ENCODE measurements around the gene PTPN6. TPM values are rescaled to one million over a fixed set of nuclear protein-coding genes. Genes with fewer than 3 reads are reported as not detected.

The PTPN6 gene
- total RNA-seq, 1 donor from 2014 or later: 70.2 TPM

- no peak overlapping the region for H3K27ac Mint-ChIP-seq
- H3K36me3 Mint-ChIP-seq (ENCODE audit: insufficient read depth): peaks cover 9% of the 10 kb centered on the region
- TF ChIP-seq, protein P1, sequence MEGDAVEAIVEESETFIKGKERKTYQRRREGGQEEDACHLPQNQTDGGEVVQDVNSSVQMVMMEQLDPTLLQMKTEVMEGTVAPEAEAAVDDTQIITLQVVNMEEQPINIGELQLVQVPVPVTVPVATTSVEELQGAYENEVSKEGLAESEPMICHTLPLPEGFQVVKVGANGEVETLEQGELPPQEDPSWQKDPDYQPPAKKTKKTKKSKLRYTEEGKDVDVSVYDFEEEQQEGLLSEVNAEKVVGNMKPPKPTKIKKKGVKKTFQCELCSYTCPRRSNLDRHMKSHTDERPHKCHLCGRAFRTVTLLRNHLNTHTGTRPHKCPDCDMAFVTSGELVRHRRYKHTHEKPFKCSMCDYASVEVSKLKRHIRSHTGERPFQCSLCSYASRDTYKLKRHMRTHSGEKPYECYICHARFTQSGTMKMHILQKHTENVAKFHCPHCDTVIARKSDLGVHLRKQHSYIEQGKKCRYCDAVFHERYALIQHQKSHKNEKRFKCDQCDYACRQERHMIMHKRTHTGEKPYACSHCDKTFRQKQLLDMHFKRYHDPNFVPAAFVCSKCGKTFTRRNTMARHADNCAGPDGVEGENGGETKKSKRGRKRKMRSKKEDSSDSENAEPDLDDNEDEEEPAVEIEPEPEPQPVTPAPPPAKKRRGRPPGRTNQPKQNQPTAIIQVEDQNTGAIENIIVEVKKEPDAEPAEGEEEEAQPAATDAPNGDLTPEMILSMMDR (IDR thresholded peaks at IDR 0.05; ENCODE audit: unreplicated experiment): no peak
- no peak for DNase-seq (ENCODE audit: low spot score, unreplicated experiment)
- H3K4me3 Mint-ChIP-seq (ENCODE audit: low read depth): no peak overlapping the region
- no peaks in the 10 kb centered on the region for H3K27me3 Mint-ChIP-seq
- no peaks in the 10 kb centered on the region for H3K9me3 Mint-ChIP-seq (ENCODE audit: low read depth)
- peaks cover 3% of the 10 kb centered on the region for H3K4me1 Mint-ChIP-seq (ENCODE audit: low read depth)
Measured at GRCh38 chr12:7005311-7005710, 54.2 kb downstream of the PTPN6 start.

- Mint-ChIP-seq H3K9me3 (ENCODE audit: low read depth) (no peaks in the 10 kb centered on the region), H3K36me3 (ENCODE audit: insufficient read depth) (peaks cover 5% of the 10 kb centered on the region), H3K4me1 (ENCODE audit: low read depth) (peaks cover 4% of the 10 kb centered on the region), H3K4me3 (ENCODE audit: low read depth) (no peak overlapping the region), H3K27ac (no peak overlapping the region), H3K27me3 (no peaks in the 10 kb centered on the region)
- TF ChIP-seq, protein P1 (IDR thresholded peaks at IDR 0.05; ENCODE audit: unreplicated experiment): no peak
- DNase-seq (ENCODE audit: low spot score, unreplicated experiment): no peak
Measured at GRCh38 chr12:7006639-7007038, 55.5 kb downstream of the PTPN6 start.

GRCh38 chr12:7008864-7009263, 57.7 kb downstream of the PTPN6 start:
- no peak for DNase-seq (ENCODE audit: low spot score, unreplicated experiment)
- Mint-ChIP-seq H3K27me3 (no peaks in the 10 kb centered on the region), H3K27ac (peak overlapping the region; percentile 21), H3K4me3 (ENCODE audit: low read depth) (no peak overlapping the region), H3K4me1 (ENCODE audit: low read depth) (peaks cover 4% of the 10 kb centered on the region), H3K36me3 (ENCODE audit: insufficient read depth) (peaks cover 5% of the 10 kb centered on the region), H3K9me3 (ENCODE audit: low read depth) (no peaks in the 10 kb centered on the region)
- TF ChIP-seq, protein P1 (IDR thresholded peaks at IDR 0.05; ENCODE audit: unreplicated experiment): no peak

DNA sequence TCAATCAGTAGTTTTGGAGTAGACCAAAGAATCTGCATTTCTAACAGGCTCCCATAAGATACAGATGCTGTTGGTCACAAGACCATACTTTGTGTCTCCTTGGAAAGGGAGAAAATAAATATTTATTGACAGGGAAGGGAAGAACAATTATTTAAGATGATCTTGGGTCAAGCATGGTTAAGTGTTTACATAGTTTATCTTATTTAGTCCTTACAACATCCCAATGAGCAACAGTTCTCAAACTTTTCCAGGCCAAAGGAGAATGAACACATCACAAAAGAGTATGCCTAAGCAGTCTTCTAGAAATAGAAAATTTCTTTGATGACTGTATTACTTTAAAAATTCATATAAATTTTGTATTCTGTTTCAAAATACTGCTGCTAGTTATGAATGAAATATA, 58.4 kb downstream of the PTPN6 start:
- Mint-ChIP-seq H3K27ac (no peak overlapping the region), H3K36me3 (ENCODE audit: insufficient read depth) (peaks cover 5% of the 10 kb centered on the region), H3K27me3 (no peaks in the 10 kb centered on the region), H3K4me1 (ENCODE audit: low read depth) (peaks cover 4% of the 10 kb centered on the region), H3K4me3 (ENCODE audit: low read depth) (no peak overlapping the region), H3K9me3 (ENCODE audit: low read depth) (no peaks in the 10 kb centered on the region)
- TF ChIP-seq, protein P1 (IDR thresholded peaks at IDR 0.05; ENCODE audit: unreplicated experiment): no peak
- no peak for DNase-seq (ENCODE audit: low spot score, unreplicated experiment)

Small RNA genes lying within 50 kb of the gene (microRNA-seq; reads per million reads assigned to microRNA genes)
- gene MIR141 (ENCODE audit: borderline number of aligned reads, unreplicated experiment) (10,267 reads per million, percentile 93 among the genes with 10 or more reads in this experiment), gene MIR200C (ENCODE audit: borderline number of aligned reads, unreplicated experiment) (74,537 reads per million, percentile 99 among the genes with 10 or more reads in this experiment)

Other genes with a start within 250 kb of the PTPN6 start
- gene COPS7A, start 227.3 kb upstream of the PTPN6 start, total RNA-seq: 42.6 and 45.5 TPM in 2 replicates
- 281 and 305 TPM in 2 replicates for gene MLF2, start 198.2 kb upstream of the PTPN6 start, total RNA-seq
- gene PTMS, start 185.0 kb upstream of the PTPN6 start, total RNA-seq: 414 and 480 TPM in 2 replicates
- gene LAG3, start 178.8 kb upstream of the PTPN6 start, total RNA-seq: 2.2 and 2.5 TPM in 2 replicates
- gene CD4, start 161.8 kb upstream of the PTPN6 start, total RNA-seq: 1.5 and 2.1 TPM in 2 replicates
- gene GPR162, start 129.5 kb upstream of the PTPN6 start, total RNA-seq: 5.5 and 6.3 TPM in 2 replicates
- gene P3H3, start 122.9 kb upstream of the PTPN6 start, total RNA-seq: 30.6 TPM in 2 replicates
- gene GNB3, start 110.4 kb upstream of the PTPN6 start, total RNA-seq: 5.6 and 7.0 TPM in 2 replicates
- 36.1 and 40.6 TPM in 2 replicates for gene CDCA3, start 100.1 kb upstream of the PTPN6 start, total RNA-seq
- gene USP5, start 99.2 kb upstream of the PTPN6 start, total RNA-seq: 183 and 185 TPM in 2 replicates
- 498 and 505 TPM in 2 replicates for gene TPI1, start 83.8 kb upstream of the PTPN6 start, total RNA-seq
- 11.7 and 15.7 TPM in 2 replicates for gene SPSB2, start 78.1 kb upstream of the PTPN6 start, total RNA-seq
- gene LRRC23, start 46.5 kb upstream of the PTPN6 start, total RNA-seq: 20.7 and 21.5 TPM in 2 replicates
- 77.9 and 79.0 TPM in 2 replicates for gene ENO2, start 36.8 kb upstream of the PTPN6 start, total RNA-seq
- gene ATN1, start 23.4 kb upstream of the PTPN6 start, total RNA-seq: 226 and 250 TPM in 2 replicates
- gene RNU7-1, start 7.5 kb upstream of the PTPN6 start, total RNA-seq: not detected in 2 replicates
- 268 and 277 TPM in 2 replicates for gene C12orf57, start 7.3 kb upstream of the PTPN6 start, total RNA-seq
- 339 and 353 TPM in 2 replicates for gene PHB2, start 19.3 kb downstream of the PTPN6 start, total RNA-seq
- gene EMG1, start 19.6 kb downstream of the PTPN6 start, total RNA-seq: 67.9 and 73.1 TPM in 2 replicates
- 77.9 and 81.8 TPM in 2 replicates for gene LPCAT3, start 67.1 kb downstream of the PTPN6 start, total RNA-seq
- 4.1 and 4.8 TPM in 2 replicates for gene C1S, start 109.4 kb downstream of the PTPN6 start, total RNA-seq
- 10.2 and 10.3 TPM in 2 replicates for gene C1R, start 141.1 kb downstream of the PTPN6 start, total RNA-seq
- 95.9 and 105 TPM in 2 replicates for gene C1RL, start 157.9 kb downstream of the PTPN6 start, total RNA-seq
- gene RBP5, start 177.5 kb downstream of the PTPN6 start, total RNA-seq: 5.8 and 7.6 TPM in 2 replicates
- 202 and 204 TPM in 2 replicates for gene CLSTN3, start 179.0 kb downstream of the PTPN6 start, total RNA-seq
- gene PEX5, start 238.3 kb downstream of the PTPN6 start, total RNA-seq: 62.3 and 65.4 TPM in 2 replicates